Measurements from ENCODE around the gene MECP2.

The MECP2 gene

DNA sequence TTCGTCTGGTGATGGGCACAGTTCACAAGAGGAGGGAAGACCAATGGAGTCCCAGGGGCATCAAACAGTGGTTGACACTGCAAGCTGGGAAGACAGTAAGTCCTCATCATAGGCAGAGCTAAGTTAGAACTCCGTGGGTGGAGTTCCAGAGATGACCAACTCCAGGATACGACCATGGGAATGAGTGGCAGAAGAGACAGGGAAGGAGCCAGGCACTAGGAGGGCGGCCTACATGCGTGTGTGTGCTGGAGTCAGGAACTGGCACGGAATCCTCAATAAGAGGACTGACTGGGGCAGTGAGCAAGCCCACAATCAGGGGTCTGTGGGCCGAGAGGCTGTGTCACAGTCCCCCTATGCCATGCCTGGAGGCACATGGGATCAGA is 47.4 kb downstream of the MECP2 start:
- H3K27me3 ChIP-seq (ENCODE audit: control insufficient read depth in 1 of 2, insufficient read depth in 2 of 2, low read length in 2 of 2), result no peaks in the 10 kb centered on the region
- H3K4me1 ChIP-seq (ENCODE audit: control insufficient read depth in 1 of 2, insufficient read depth in 2 of 2, low read length in 2 of 2), result peaks cover 26 to 28% of the 10 kb centered on the region in 2 donors
- H3K36me3 ChIP-seq (ENCODE audit: control insufficient read depth in 1 of 2, insufficient read depth in 2 of 2, low read length in 2 of 2), result peaks cover 0 to 4% of the 10 kb centered on the region in 2 donors
- H3K9ac ChIP-seq (ENCODE audit: low read depth in 1 of 2, low read length in 2 of 2), result no peak overlapping the region
- H3K27ac ChIP-seq (ENCODE audit: low read depth, low read length), result peak overlapping the region; percentile 20
- no peaks in the 10 kb centered on the region for H3K9me3 ChIP-seq (ENCODE audit: control insufficient read depth in 1 of 2, low read length in 2 of 2)
- H3K4me3 ChIP-seq (ENCODE audit: low read depth in 1 of 2, low read length in 2 of 2), result no peak overlapping the region

DNA sequence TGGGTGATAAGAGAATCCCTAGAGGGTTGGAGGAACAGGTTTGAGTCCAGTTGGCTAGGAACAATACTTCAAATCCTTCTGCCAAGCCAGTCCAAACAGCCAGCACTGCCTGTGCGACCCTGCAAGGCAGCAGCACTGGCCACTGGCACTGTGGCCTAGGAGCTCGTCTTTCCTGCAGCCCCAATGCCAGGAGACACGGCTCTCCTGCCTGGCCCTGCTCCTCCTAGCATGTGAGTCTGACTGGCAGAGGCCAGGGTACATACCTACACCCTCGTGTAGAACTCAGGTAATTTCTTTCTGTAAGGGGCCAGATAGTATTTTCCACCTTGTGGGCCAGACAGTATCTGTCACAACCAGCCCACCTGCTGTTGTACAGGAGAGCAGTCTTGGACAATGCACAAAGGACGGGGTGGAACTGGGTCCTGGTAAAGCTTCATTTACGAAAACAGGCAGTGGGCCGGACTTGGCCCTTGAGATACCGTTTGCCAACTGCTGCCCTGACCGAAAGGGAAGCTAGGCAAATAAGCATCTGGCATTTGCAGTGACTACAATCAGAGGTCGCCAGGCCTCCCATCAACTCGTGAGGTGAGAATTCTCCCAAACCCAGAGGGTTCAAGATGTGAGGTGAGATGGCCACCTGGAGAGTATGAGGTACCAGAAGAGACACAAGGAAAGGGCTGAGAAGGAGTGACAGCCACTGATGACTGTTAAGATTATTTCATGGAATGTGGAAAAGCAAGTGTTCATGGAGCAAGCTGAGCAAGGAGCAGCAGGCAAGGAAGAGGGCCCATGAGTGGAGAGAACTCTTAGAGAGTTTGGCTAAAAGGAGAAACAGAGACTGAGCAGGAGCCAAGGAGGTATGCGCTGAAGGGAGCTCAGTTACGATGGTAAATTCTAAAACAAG is 48.1 kb downstream of the MECP2 start:
- H3K36me3 ChIP-seq (ENCODE audit: control insufficient read depth in 1 of 2, insufficient read depth in 2 of 2, low read length in 2 of 2), result peaks cover 0 to 4% of the 10 kb centered on the region in 2 donors
- no peak overlapping the region for H3K9ac ChIP-seq (ENCODE audit: low read depth in 1 of 2, low read length in 2 of 2)
- no peak overlapping the region for H3K27ac ChIP-seq (ENCODE audit: low read depth, low read length)
- no peak overlapping the region for H3K4me3 ChIP-seq (ENCODE audit: low read depth in 1 of 2, low read length in 2 of 2)
- no peaks in the 10 kb centered on the region for H3K27me3 ChIP-seq (ENCODE audit: control insufficient read depth in 1 of 2, insufficient read depth in 2 of 2, low read length in 2 of 2)
- peaks cover 26 to 28% of the 10 kb centered on the region in 2 donors for H3K4me1 ChIP-seq (ENCODE audit: control insufficient read depth in 1 of 2, insufficient read depth in 2 of 2, low read length in 2 of 2)
- no peaks in the 10 kb centered on the region for H3K9me3 ChIP-seq (ENCODE audit: control insufficient read depth in 1 of 2, low read length in 2 of 2)

DNA sequence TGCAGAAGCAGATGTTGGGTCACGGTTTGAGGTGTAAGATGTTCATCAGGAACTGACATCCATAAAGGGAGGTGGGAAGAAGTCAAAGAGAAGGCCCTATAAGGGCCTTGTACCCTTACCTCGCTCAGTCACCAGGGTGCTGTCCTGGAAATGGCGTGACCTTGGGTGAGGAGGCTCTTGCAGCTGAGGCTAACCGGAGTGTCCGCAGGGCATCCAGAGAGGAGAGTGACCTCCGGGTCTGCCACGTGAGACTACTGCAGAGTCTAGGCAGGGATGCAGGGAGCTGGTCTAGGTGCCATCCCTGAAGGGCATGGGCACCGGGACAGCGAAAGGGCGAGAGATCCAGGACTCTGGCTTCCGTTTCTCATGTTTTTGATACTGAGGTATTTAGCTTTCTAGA is 49.1 kb downstream of the MECP2 start:
- Histone ChIP-seq H3K4me1 (ENCODE audit: control insufficient read depth in 1 of 2, insufficient read depth in 2 of 2, low read length in 2 of 2) (peaks cover 26 to 28% of the 10 kb centered on the region in 2 donors), H3K27ac (ENCODE audit: low read depth, low read length) (no peak overlapping the region), H3K27me3 (ENCODE audit: control insufficient read depth in 1 of 2, insufficient read depth in 2 of 2, low read length in 2 of 2) (no peaks in the 10 kb centered on the region), H3K36me3 (ENCODE audit: control insufficient read depth in 1 of 2, insufficient read depth in 2 of 2, low read length in 2 of 2) (peaks cover 0 to 4% of the 10 kb centered on the region in 2 donors), H3K9ac (ENCODE audit: low read depth in 1 of 2, low read length in 2 of 2) (no peak overlapping the region), H3K9me3 (ENCODE audit: control insufficient read depth in 1 of 2, low read length in 2 of 2) (no peaks in the 10 kb centered on the region), H3K4me3 (ENCODE audit: low read depth in 1 of 2, low read length in 2 of 2) (no peak overlapping the region)

DNA sequence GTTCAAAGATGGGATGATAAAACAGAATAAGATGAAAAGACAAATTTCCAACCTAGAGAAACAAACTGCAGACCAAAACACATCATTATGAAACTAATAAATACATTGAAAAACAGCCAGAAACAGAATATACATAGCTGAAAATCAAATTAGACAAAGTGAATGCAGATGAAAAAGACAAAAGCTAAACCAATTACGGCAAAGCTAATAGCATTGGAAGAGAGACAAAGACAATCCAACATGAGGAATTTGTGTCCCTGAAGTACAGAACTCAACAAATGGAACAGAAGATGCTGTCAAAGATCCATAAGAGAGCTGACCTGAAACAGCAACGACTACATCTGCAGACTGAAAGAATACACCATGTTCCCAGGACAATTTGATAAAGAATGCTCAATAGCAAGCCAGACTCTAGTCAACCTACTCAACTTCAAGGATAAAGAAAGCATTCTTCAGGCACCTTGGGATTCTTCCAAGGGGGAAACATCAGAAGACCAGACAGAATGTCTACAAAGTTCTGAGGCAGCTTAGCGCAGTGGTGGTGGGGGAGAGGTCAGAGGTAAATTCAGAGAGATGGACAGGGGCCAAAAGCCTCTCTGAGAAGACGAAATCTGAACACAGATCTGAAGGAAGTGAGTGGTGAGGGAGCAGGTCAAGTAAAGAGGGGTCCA is 50.4 kb downstream of the MECP2 start:
- Histone ChIP-seq H3K4me1 (ENCODE audit: control insufficient read depth in 1 of 2, insufficient read depth in 2 of 2, low read length in 2 of 2) (peaks cover 26 to 28% of the 10 kb centered on the region in 2 donors), H3K9ac (ENCODE audit: low read depth in 1 of 2, low read length in 2 of 2) (no peak overlapping the region), H3K27ac (ENCODE audit: low read depth, low read length) (peak overlapping the region; percentile 10)

DNA sequence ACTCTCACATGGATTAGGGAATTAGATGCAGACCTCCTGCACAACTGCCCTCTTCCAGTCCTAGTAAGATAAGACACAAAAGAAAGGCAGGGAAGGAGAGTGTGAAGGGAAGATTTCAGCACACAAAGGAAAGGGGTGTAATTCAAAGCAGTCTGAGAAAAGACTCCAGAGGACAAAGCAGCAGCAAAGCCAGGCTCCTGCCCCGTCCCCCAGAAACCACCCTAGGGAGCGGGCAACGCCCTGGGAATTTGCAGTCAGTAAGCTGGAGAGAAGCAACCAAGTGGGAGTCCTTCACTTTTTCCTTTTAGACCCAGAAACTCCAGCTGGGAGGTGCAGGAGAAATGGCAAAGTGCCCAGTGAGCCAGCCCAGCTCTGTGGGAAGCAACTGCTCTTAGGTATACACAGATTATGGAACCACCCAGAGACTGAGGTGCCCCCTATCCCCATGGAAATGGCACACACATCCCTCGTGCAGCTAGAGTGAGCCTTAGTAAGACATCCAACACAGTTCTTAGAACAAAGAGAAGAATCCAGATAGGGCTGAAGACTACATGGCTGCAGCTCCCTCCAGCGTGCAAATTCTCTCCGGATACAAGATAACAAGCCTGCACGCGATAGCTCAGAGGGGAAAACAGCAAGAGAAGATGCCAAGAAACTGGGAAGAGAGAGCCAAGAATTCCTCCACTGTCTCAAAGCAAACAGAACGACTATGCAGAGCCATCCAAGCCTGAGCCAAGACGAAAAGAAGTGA is 51.3 kb downstream of the MECP2 start:
- Histone ChIP-seq H3K4me3 (ENCODE audit: low read depth in 1 of 2, low read length in 2 of 2) (no peak overlapping the region), H3K9me3 (ENCODE audit: control insufficient read depth in 1 of 2, low read length in 2 of 2) (no peaks in the 10 kb centered on the region), H3K27me3 (ENCODE audit: control insufficient read depth in 1 of 2, insufficient read depth in 2 of 2, low read length in 2 of 2) (no peaks in the 10 kb centered on the region), H3K9ac (ENCODE audit: low read depth in 1 of 2, low read length in 2 of 2) (no peak overlapping the region), H3K36me3 (ENCODE audit: control insufficient read depth in 1 of 2, insufficient read depth in 2 of 2, low read length in 2 of 2) (peaks cover 0 to 4% of the 10 kb centered on the region in 2 donors), H3K4me1 (ENCODE audit: control insufficient read depth in 1 of 2, insufficient read depth in 2 of 2, low read length in 2 of 2) (peaks cover 26% of the 10 kb centered on the region in 2 donors), H3K27ac (ENCODE audit: low read depth, low read length) (no peak overlapping the region)

More for the DNA sequence above, 50.4 kb downstream of the MECP2 start:
- no peaks in the 10 kb centered on the region for H3K27me3 ChIP-seq (ENCODE audit: control insufficient read depth in 1 of 2, insufficient read depth in 2 of 2, low read length in 2 of 2)
- H3K9me3 ChIP-seq (ENCODE audit: control insufficient read depth in 1 of 2, low read length in 2 of 2), result no peaks in the 10 kb centered on the region
- no peak overlapping the region for H3K4me3 ChIP-seq (ENCODE audit: low read depth in 1 of 2, low read length in 2 of 2)
- H3K36me3 ChIP-seq (ENCODE audit: control insufficient read depth in 1 of 2, insufficient read depth in 2 of 2, low read length in 2 of 2), result peaks cover 0 to 4% of the 10 kb centered on the region in 2 donors

DNA sequence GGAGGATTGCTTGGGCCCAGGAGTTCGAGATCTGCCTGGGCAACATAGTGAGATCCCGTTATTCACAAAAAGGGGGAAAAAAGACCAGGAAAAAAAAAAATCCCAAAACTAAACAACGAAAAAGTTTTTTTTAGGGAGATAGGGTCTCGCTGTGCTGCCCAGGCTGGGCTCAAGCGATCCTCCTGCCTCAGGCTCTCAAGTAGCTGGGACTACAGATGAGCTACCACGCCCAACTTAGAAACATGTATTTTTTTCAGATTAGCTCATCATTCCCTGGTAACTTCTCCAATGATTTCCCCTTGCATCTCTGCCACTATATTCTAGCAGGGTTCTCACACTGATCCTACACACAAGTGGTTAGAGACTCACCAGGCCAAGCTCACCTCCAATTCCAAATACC is 53.4 kb downstream of the MECP2 start:
- peaks cover 10 to 20% of the 10 kb centered on the region in 2 donors for H3K4me1 ChIP-seq (ENCODE audit: control insufficient read depth in 1 of 2, insufficient read depth in 2 of 2, low read length in 2 of 2)
- H3K4me3 ChIP-seq (ENCODE audit: low read depth in 1 of 2, low read length in 2 of 2), result no peak overlapping the region
- H3K36me3 ChIP-seq (ENCODE audit: control insufficient read depth in 1 of 2, insufficient read depth in 2 of 2, low read length in 2 of 2), result peaks cover 0 to 9% of the 10 kb centered on the region in 2 donors
- no peak overlapping the region for H3K27ac ChIP-seq (ENCODE audit: low read depth, low read length)
- H3K9me3 ChIP-seq (ENCODE audit: control insufficient read depth in 1 of 2, low read length in 2 of 2), result no peaks in the 10 kb centered on the region
- no peak overlapping the region for H3K9ac ChIP-seq (ENCODE audit: low read depth in 1 of 2, low read length in 2 of 2)
- no peaks in the 10 kb centered on the region for H3K27me3 ChIP-seq (ENCODE audit: control insufficient read depth in 1 of 2, insufficient read depth in 2 of 2, low read length in 2 of 2)

DNA sequence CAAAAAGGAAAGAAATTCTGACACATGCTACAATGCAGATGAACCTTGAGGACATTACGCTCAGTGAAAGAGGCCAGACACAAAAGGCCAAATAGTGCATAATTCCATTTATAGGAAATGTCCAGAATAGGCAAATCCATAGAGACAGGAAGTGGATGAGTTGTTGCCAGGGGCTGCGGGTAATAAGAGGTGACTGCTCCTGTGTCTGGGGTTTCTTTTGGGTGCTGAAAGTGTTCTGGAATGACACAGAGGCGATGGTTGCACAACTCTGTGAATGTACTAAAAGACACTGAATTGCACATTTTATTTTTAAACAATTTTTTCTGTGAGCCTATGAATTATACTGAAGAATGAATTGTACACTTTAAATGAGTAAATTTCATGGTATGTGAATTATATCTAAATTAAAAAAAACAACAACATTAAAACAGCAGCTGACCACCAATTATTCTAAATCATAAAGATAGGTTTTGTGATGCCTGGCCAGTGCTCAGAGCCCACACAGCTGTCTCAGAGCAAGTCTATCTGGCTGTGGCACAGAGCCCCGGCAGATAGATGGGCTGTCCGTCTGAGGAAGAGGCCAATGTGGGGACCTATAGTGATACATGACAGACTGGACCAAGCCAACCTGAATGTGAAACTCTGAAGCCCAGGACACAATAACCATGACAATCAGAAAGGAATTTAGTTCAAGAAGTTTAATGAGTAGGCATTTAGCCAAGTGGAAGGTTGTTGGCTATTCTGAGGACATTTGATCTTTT is 54.3 kb downstream of the MECP2 start:
- peaks cover 10 to 15% of the 10 kb centered on the region in 2 donors for H3K4me1 ChIP-seq (ENCODE audit: control insufficient read depth in 1 of 2, insufficient read depth in 2 of 2, low read length in 2 of 2)
- H3K27ac ChIP-seq (ENCODE audit: low read depth, low read length), result no peak overlapping the region
- no peak overlapping the region for H3K9ac ChIP-seq (ENCODE audit: low read depth in 1 of 2, low read length in 2 of 2)
- H3K4me3 ChIP-seq (ENCODE audit: low read depth in 1 of 2, low read length in 2 of 2), result no peak overlapping the region
- H3K36me3 ChIP-seq (ENCODE audit: control insufficient read depth in 1 of 2, insufficient read depth in 2 of 2, low read length in 2 of 2), result peaks cover 0 to 9% of the 10 kb centered on the region in 2 donors
- H3K9me3 ChIP-seq (ENCODE audit: control insufficient read depth in 1 of 2, low read length in 2 of 2), result no peaks in the 10 kb centered on the region
- H3K27me3 ChIP-seq (ENCODE audit: control insufficient read depth in 1 of 2, insufficient read depth in 2 of 2, low read length in 2 of 2), result no peaks in the 10 kb centered on the region

DNA sequence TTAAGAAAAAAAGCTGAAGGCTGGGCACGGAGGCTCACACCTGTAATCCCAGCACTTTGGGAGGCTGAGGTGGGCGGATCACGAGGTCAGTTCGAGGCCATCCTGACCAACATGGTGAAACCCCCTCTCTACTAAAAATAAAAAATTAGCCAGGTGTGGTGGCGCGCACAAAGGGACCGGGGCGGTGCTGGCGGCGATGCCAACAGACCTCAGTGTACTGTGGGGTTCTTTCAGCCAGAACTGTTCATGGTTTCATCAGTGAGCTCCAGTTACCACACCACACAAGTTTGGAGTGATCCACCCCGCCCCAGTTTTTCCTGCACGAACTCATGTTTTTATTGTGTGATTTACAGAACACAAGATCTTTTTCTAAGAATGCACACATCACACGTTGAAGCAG is 56.7 kb downstream of the MECP2 start:
- H3K4me1 ChIP-seq (ENCODE audit: control insufficient read depth in 1 of 2, insufficient read depth in 2 of 2, low read length in 2 of 2), result peaks cover under 1 to 4% of the 10 kb centered on the region in 2 donors
- no peak overlapping the region for H3K27ac ChIP-seq (ENCODE audit: low read depth, low read length)
- H3K9ac ChIP-seq (ENCODE audit: low read depth in 1 of 2, low read length in 2 of 2), result no peak overlapping the region

DNA sequence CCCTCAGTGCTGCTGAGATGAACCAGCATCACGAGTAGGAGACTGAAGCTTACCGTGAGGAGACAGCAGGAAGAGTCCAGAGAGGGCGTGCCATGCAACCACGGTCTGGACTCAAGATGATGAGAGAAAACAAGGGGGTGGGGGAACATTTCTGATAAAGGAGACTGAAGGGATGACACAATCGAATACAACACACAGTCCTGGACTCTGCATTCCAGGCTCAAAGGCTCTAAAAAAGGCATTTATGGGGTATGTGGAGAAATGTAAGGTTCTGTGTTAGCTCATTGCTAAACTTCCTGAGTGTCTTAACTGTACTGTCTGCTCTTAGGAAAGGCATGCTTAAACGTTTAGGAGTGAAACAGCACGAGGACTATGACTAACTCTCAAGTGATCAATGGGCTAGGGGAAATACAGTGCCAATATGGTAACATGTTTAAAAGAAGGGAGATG is 57.2 kb downstream of the MECP2 start:
- H3K27ac ChIP-seq (ENCODE audit: low read depth, low read length), result no peak overlapping the region
- no peaks in the 10 kb centered on the region for H3K27me3 ChIP-seq (ENCODE audit: control insufficient read depth in 1 of 2, insufficient read depth in 2 of 2, low read length in 2 of 2)
- H3K9ac ChIP-seq (ENCODE audit: low read depth in 1 of 2, low read length in 2 of 2), result no peak overlapping the region
- peaks cover 0 to 4% of the 10 kb centered on the region in 2 donors for H3K4me1 ChIP-seq (ENCODE audit: control insufficient read depth in 1 of 2, insufficient read depth in 2 of 2, low read length in 2 of 2)
- H3K36me3 ChIP-seq (ENCODE audit: control insufficient read depth in 1 of 2, insufficient read depth in 2 of 2, low read length in 2 of 2), result peaks cover 0 to 9% of the 10 kb centered on the region in 2 donors
- no peak overlapping the region for H3K4me3 ChIP-seq (ENCODE audit: low read depth in 1 of 2, low read length in 2 of 2)
- H3K9me3 ChIP-seq (ENCODE audit: control insufficient read depth in 1 of 2, low read length in 2 of 2), result no peaks in the 10 kb centered on the region

More for the DNA sequence above, 56.7 kb downstream of the MECP2 start:
- no peak overlapping the region for H3K4me3 ChIP-seq (ENCODE audit: low read depth in 1 of 2, low read length in 2 of 2)
- H3K27me3 ChIP-seq (ENCODE audit: control insufficient read depth in 1 of 2, insufficient read depth in 2 of 2, low read length in 2 of 2), result no peaks in the 10 kb centered on the region
- no peaks in the 10 kb centered on the region for H3K9me3 ChIP-seq (ENCODE audit: control insufficient read depth in 1 of 2, low read length in 2 of 2)
- peaks cover 0 to 9% of the 10 kb centered on the region in 2 donors for H3K36me3 ChIP-seq (ENCODE audit: control insufficient read depth in 1 of 2, insufficient read depth in 2 of 2, low read length in 2 of 2)

Measured in duodenal mucosa (tissue), 2 donors.